SK-N-SH (cell line): ENCODE data around the gene CHRNA5. TPM values are rescaled to one million over a fixed set of nuclear protein-coding genes. Genes with fewer than 3 reads are reported as not detected.

Experiments
- CTCF ChIA-PET: fragments of 300-600, 350-600 bp; formaldehyde crosslinking; extraction: SDS; loops from one replicate; lab custom pipeline; 2021; lab: Yijun Ruan, JAX
- POLR2A ChIA-PET: fragments of 350-600 bp; sonication (Branson Sonifier 250); formaldehyde crosslinking; extraction: SDS; loops from one replicate; lab custom pipeline; 2020; ENCODE audit warnings: antibody characterized with exemption, inconsistent platforms; lab: Yijun Ruan, JAX
- DNase-seq: peaks from one replicate; pipeline ENCODE4 v3.0.0; 2012
- H2AFZ ChIP-seq: fragments of 200-600 bp; sonication (generic); 2 replicates; pipeline ENCODE4 v1.8.1; 2016; ENCODE audit warnings: antibody characterized with exemption, mild to moderate bottlenecking, low read depth
- H3F3A ChIP-seq: fragments of 200-600 bp; sonication (generic); replicated peaks from 2 replicates; pipeline ENCODE3; 2016; ENCODE audit warnings: antibody characterized with exemption, mild to moderate bottlenecking; ENCODE audit not compliant: insufficient read depth
- H3K27ac ChIP-seq, 2 experiments: fragments of 200-500 bp in 1 of 2; fragments of 200-600 bp in 1 of 2; sonication (Bioruptor generic) in 1 of 2; sonication (generic), shearing (Covaris generic) in 1 of 2; 2 replicates each; pipeline versions ENCODE4 v1.5.1 to v1.6.1; 2014 to 2016; ENCODE audit warnings: low read depth in 2 of 2, inconsistent platforms in 1 of 2, low read length in 1 of 2, mild to moderate bottlenecking in 1 of 2, mixed read lengths in 1 of 2
- H3K27me3 ChIP-seq: fragments of 200-600 bp; sonication (generic), shearing (Covaris generic); 2 replicates; pipeline ENCODE4 v1.6.1; 2016; ENCODE audit warnings: mixed run types; ENCODE audit not compliant: insufficient read depth
- H3K36me3 ChIP-seq, 2 experiments: fragments of 200-500 bp in 1 of 2; fragments of 200-600 bp in 1 of 2; sonication (Bioruptor generic) in 1 of 2; sonication (generic) in 1 of 2; replicated peaks in 1 of 2; 2 replicates each; pipeline versions ENCODE3 to v1.5.1; 2014 to 2016; ENCODE audit warnings: low read length in 1 of 2, mild to moderate bottlenecking in 1 of 2; ENCODE audit not compliant: insufficient read depth in 2 of 2, control insufficient read depth in 1 of 2
- H3K4me1 ChIP-seq, 2 experiments: fragments of 200-500 bp in 1 of 2; fragments of 200-600 bp in 1 of 2; sonication (Bioruptor generic) in 1 of 2; sonication (generic), shearing (Covaris generic) in 1 of 2; 2 replicates each; pipeline versions ENCODE4 v1.5.1 to v1.6.1; 2014 to 2016; ENCODE audit warnings: low read depth in 1 of 2, low read length in 1 of 2, mixed run types in 1 of 2; ENCODE audit not compliant: insufficient read depth in 2 of 2, control insufficient read depth in 1 of 2
- H3K4me2 ChIP-seq: fragments of 200-600 bp; sonication (generic), shearing (Covaris generic); 2 replicates; pipeline ENCODE4 v1.6.1; 2017; ENCODE audit warnings: mixed run types
- H3K4me3 ChIP-seq, 2 experiments: fragments of 200-500 bp in 1 of 2; fragments of 200-600 bp in 1 of 2; sonication (Bioruptor generic) in 1 of 2; sonication (generic), shearing (Covaris generic) in 1 of 2; 2 replicates each; pipeline versions ENCODE4 v1.5.1 to v1.8.1; 2014 to 2016; ENCODE audit warnings: low read depth in 2 of 2, inconsistent platforms in 1 of 2, low read length in 1 of 2, mild to moderate bottlenecking in 1 of 2, mixed read lengths in 1 of 2, moderate library complexity in 1 of 2
- H3K79me2 ChIP-seq: fragments of 200-600 bp; sonication (generic); 2 replicates; pipeline ENCODE4 v1.8.1; 2017; ENCODE audit warnings: mild to moderate bottlenecking; ENCODE audit not compliant: insufficient read depth
- H3K9ac ChIP-seq: fragments of 200-600 bp; sonication (generic); 2 replicates; pipeline ENCODE4 v1.6.1; 2017; ENCODE audit warnings: mixed run types
- H3K9me2 ChIP-seq: fragments of 200-600 bp; sonication (generic); 2 replicates; pipeline ENCODE4 v1.6.1; 2017; ENCODE audit warnings: mixed run types
- H3K9me3 ChIP-seq: fragments of 200-600 bp; sonication (generic); 2 replicates; pipeline ENCODE4 v1.6.1; 2017; ENCODE audit warnings: mixed run types, mild to moderate bottlenecking, moderate library complexity
- H4K20me1 ChIP-seq: fragments of 200-600 bp; sonication (generic); 2 replicates; pipeline ENCODE4 v1.6.1; 2017; ENCODE audit warnings: mild to moderate bottlenecking, mixed run types; ENCODE audit not compliant: insufficient read depth
- FOXM1 ChIP-seq: IDR thresholded peaks from 2 replicates; pipeline ENCODE4 v1.4.0; 2012; ENCODE audit warnings: low read depth, mild to moderate bottlenecking
- JUND ChIP-seq: IDR thresholded peaks from 2 replicates; pipeline ENCODE4 v1.4.0; 2012
- MEF2A ChIP-seq: IDR thresholded peaks from 2 replicates; pipeline ENCODE4 v1.4.0; 2012; ENCODE audit warnings: low read depth, borderline replicate concordance
- MXI1 ChIP-seq: IDR thresholded peaks from 2 replicates; pipeline ENCODE4 v1.6.1; 2012; ENCODE audit warnings: mild to moderate bottlenecking, low read depth, low read length, improper control_type of control experiment
- NFIC ChIP-seq: IDR thresholded peaks from 2 replicates; pipeline ENCODE4 v1.4.0; 2012; ENCODE audit warnings: borderline replicate concordance
- RAD21 ChIP-seq: IDR thresholded peaks from 2 replicates; pipeline ENCODE4 v1.6.1; 2012; ENCODE audit warnings: mild to moderate bottlenecking, low read length
- RCOR1 ChIP-seq: fragments of 150-350 bp; IDR thresholded peaks from 2 replicates; pipeline ENCODE4 v1.6.1; 2017; ENCODE audit warnings: antibody characterized with exemption, low read length
- SIN3A ChIP-seq: IDR thresholded peaks from 2 replicates; pipeline ENCODE4 v1.6.1; 2012; ENCODE audit warnings: low read depth, mild to moderate bottlenecking, low read length, moderate library complexity, borderline replicate concordance
- ZBTB33 ChIP-seq: IDR thresholded peaks from 2 replicates; pipeline ENCODE4 v1.4.0; 2012; ENCODE audit warnings: low read depth, borderline replicate concordance
- WGBS: methylation state at CpG from one replicate; pipeline ENCODE4 v1.1.6; 2017; ENCODE audit warnings: low lambda C conversion rate; 5-methylcytosine and 5-hydroxymethylcytosine counted together
- polyA plus RNA-seq, 3 experiments: library from polyadenylated mRNA; depleted of rRNA; stranded (reverse); fragments of >200 nt; gene quantifications; 2 replicates each; pipeline ENCODE4 v1.2.3, GENCODE V29; 2012
- TF ChIP-seq, protein P1 (sequence below): IDR thresholded peaks from 2 replicates; pipeline ENCODE4 v1.6.1; 2012; ENCODE audit warnings: mild to moderate bottlenecking, low read depth, low read length, moderate library complexity
- TF ChIP-seq, protein P2 (sequence below): IDR thresholded peaks from 2 replicates; pipeline ENCODE4 v1.4.0; 2012; ENCODE audit warnings: low read depth, borderline replicate concordance
- TF ChIP-seq, protein P3 (sequence below): fragments of 200-600 bp; sonication (generic); IDR thresholded peaks from 2 replicates; pipeline ENCODE4 v1.6.1; 2017; ENCODE audit warnings: antibody characterized with exemption, mild to moderate bottlenecking, moderate library complexity
- TF ChIP-seq, protein P4 (sequence below): fragments of 150-350 bp; IDR thresholded peaks from 2 replicates; pipeline ENCODE4 v1.6.1; 2016; ENCODE audit warnings: mild to moderate bottlenecking, low read depth, low read length

The CHRNA5 gene
- polyA plus RNA-seq, 1 of the 3 experiments (the other 2 are of a cell fraction), result 5.5 TPM

DNA sequence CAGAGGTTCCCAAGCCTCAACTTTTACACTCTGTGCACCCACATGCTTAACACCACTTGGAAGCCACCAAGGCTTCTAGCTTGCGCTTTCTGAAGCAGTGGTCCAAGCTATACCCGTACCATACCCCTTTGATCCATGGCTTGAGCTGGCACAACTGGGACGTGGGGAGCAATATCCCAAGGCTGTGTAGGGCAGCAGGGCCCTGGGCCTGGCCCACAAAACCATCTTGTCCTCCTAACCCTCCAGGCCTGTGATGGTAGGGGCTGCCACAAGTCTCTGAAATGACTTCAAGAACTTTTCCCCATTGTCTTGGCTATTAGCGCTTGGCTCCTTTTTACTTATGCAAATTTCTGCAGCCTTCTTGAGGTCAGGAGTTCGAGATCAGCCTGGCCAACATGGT is 41.1 kb upstream of the CHRNA5 start (continued):
- TF ChIP-seq, protein P1, sequence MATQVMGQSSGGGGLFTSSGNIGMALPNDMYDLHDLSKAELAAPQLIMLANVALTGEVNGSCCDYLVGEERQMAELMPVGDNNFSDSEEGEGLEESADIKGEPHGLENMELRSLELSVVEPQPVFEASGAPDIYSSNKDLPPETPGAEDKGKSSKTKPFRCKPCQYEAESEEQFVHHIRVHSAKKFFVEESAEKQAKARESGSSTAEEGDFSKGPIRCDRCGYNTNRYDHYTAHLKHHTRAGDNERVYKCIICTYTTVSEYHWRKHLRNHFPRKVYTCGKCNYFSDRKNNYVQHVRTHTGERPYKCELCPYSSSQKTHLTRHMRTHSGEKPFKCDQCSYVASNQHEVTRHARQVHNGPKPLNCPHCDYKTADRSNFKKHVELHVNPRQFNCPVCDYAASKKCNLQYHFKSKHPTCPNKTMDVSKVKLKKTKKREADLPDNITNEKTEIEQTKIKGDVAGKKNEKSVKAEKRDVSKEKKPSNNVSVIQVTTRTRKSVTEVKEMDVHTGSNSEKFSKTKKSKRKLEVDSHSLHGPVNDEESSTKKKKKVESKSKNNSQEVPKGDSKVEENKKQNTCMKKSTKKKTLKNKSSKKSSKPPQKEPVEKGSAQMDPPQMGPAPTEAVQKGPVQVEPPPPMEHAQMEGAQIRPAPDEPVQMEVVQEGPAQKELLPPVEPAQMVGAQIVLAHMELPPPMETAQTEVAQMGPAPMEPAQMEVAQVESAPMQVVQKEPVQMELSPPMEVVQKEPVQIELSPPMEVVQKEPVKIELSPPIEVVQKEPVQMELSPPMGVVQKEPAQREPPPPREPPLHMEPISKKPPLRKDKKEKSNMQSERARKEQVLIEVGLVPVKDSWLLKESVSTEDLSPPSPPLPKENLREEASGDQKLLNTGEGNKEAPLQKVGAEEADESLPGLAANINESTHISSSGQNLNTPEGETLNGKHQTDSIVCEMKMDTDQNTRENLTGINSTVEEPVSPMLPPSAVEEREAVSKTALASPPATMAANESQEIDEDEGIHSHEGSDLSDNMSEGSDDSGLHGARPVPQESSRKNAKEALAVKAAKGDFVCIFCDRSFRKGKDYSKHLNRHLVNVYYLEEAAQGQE, result no peak
- TF ChIP-seq JUND (no peak), ZBTB33 (no peak), MXI1 (no peak), MEF2A (no peak), FOXM1 (no peak)
- TF ChIP-seq, protein P2, sequence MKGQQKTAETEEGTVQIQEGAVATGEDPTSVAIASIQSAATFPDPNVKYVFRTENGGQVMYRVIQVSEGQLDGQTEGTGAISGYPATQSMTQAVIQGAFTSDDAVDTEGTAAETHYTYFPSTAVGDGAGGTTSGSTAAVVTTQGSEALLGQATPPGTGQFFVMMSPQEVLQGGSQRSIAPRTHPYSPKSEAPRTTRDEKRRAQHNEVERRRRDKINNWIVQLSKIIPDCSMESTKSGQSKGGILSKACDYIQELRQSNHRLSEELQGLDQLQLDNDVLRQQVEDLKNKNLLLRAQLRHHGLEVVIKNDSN, result no peak
- TF ChIP-seq, protein P3, sequence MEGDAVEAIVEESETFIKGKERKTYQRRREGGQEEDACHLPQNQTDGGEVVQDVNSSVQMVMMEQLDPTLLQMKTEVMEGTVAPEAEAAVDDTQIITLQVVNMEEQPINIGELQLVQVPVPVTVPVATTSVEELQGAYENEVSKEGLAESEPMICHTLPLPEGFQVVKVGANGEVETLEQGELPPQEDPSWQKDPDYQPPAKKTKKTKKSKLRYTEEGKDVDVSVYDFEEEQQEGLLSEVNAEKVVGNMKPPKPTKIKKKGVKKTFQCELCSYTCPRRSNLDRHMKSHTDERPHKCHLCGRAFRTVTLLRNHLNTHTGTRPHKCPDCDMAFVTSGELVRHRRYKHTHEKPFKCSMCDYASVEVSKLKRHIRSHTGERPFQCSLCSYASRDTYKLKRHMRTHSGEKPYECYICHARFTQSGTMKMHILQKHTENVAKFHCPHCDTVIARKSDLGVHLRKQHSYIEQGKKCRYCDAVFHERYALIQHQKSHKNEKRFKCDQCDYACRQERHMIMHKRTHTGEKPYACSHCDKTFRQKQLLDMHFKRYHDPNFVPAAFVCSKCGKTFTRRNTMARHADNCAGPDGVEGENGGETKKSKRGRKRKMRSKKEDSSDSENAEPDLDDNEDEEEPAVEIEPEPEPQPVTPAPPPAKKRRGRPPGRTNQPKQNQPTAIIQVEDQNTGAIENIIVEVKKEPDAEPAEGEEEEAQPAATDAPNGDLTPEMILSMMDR, result no peak
- TF ChIP-seq, protein P4, sequence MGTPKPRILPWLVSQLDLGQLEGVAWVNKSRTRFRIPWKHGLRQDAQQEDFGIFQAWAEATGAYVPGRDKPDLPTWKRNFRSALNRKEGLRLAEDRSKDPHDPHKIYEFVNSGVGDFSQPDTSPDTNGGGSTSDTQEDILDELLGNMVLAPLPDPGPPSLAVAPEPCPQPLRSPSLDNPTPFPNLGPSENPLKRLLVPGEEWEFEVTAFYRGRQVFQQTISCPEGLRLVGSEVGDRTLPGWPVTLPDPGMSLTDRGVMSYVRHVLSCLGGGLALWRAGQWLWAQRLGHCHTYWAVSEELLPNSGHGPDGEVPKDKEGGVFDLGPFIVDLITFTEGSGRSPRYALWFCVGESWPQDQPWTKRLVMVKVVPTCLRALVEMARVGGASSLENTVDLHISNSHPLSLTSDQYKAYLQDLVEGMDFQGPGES, result no peak

DNA sequence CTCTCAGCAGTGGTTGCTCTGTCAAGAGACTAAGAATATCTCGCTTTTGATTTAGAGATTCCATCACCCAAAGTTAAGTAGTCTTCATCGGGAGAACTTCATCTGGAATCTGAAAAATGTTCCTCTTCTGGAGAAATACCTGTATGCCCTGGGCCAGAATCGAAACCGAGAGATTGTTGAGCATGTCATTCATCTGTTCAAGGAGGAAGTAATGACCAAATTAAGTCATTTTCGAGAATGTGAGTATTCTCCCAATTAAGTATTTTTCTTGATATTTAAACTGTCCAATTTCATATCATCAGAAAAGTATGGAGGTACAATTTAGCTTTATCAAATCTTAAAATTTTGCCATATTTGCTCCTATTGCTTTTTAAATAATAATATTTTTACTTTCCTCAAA is 38.0 kb upstream of the CHRNA5 start:
- ChIA-PET POLR2A (no interaction called here), CTCF (interaction anchor here (1.5 kb wide), 1 partner anchor 14 kb away, joined by 3 read pairs; no protein-coding TSS in a partner anchor)
- no peak for DNase-seq
- Histone ChIP-seq H3K36me3 (no peaks in the 10 kb centered on the region), H3K4me1 (no peaks in the 10 kb centered on the region), H3K9me3 (no peaks in the 10 kb centered on the region), H2AFZ (no peak overlapping the region), H3K27ac (no peak overlapping the region), H3K79me2 (no peaks in the 10 kb centered on the region), H3K4me2 (no peak overlapping the region), H3K4me3 (no peak overlapping the region), H3K9me2 (no peaks in the 10 kb centered on the region), H3F3A (no peaks in the 10 kb centered on the region), H3K9ac (no peak overlapping the region), H3K27me3 (no peaks in the 10 kb centered on the region), H4K20me1 (no peaks in the 10 kb centered on the region)
- WGBS, result 65% methylated on average over 5 of the region's 5 CpGs
- TF ChIP-seq, protein P1, result no peak
- TF ChIP-seq RCOR1, result no peak
- TF ChIP-seq SIN3A, result no peak
- TF ChIP-seq NFIC, result no peak
- TF ChIP-seq, protein P4, result no peak
- TF ChIP-seq RAD21, result no peak
